Upper lobe of left lung (tissue), 4 donors: Measurements from ENCODE around the gene PSMC3.

Experiments used
- EP300 ChIP-seq, 4 donors: sonication (generic); formaldehyde crosslinking; IDR thresholded peaks; one replicate each; pipeline ENCODE4 v1.5.1; 2017; ENCODE audit warnings: antibody characterized with exemption in 4 of 4, control low read depth in 2 of 4
- POLR2A ChIP-seq, 4 donors: fragments of 450-650 bp; IDR thresholded peaks; one replicate each; pipeline ENCODE4 v1.5.1; 2016 to 2017; ENCODE audit warnings: antibody characterized with exemption in 4 of 4, mild to moderate bottlenecking in 2 of 4
- TF ChIP-seq, protein P1 (sequence below), 6 experiments: fragments of 450-650 bp in 4 of 6; fragments of 200-600 bp in 2 of 6; sonication (generic) in 2 of 6; IDR thresholded peaks; one replicate each; pipeline ENCODE4 v1.5.1; 2016 to 2019; ENCODE audit warnings: antibody characterized with exemption in 6 of 6

DNA sequence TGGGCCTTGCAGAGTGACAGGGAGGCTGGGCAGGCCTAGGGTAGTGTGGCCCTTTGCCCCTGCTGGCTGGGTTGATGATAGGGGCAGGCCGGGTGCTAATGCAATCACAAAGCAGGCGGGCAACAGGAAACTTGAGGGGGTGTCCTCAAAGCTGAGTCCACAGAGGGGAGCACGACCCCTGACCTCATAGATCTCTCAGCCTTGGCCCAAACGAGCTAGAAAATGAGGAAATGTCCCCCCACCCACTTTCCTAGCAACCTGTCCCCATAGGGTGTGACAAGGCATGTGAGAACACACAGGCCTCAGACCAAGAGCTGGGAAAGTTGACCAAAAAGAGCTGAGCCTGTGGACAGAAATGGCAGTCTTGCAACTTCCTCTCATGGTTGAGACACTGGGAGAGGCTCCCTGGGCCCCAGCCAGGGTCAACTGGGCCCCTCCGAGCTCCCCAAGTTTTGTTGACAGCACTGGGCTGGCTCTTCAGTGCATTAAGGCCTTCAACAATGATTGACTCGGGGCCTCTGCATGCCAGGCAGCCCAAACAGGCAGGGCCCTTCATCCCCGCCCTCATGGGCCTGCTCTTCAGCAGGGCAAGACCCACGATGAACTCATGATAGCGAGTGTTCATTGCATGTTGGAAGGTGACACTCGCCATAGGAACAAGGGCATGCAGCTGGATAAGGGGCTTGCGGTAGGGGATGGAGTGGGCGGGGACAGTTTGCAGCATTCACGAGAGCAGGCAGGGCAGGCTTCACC lies 38.1 kb downstream of the PSMC3 start:
- TF ChIP-seq, protein P1, sequence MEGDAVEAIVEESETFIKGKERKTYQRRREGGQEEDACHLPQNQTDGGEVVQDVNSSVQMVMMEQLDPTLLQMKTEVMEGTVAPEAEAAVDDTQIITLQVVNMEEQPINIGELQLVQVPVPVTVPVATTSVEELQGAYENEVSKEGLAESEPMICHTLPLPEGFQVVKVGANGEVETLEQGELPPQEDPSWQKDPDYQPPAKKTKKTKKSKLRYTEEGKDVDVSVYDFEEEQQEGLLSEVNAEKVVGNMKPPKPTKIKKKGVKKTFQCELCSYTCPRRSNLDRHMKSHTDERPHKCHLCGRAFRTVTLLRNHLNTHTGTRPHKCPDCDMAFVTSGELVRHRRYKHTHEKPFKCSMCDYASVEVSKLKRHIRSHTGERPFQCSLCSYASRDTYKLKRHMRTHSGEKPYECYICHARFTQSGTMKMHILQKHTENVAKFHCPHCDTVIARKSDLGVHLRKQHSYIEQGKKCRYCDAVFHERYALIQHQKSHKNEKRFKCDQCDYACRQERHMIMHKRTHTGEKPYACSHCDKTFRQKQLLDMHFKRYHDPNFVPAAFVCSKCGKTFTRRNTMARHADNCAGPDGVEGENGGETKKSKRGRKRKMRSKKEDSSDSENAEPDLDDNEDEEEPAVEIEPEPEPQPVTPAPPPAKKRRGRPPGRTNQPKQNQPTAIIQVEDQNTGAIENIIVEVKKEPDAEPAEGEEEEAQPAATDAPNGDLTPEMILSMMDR (IDR thresholded peaks at IDR 0.05): no peak
- TF ChIP-seq POLR2A (IDR thresholded peaks at IDR 0.05): peak in 1 of 4 donors; percentile 50
- no peak for TF ChIP-seq EP300 (IDR thresholded peaks at IDR 0.05)
